A204.1 (cell line): ENCODE measurements around the gene FSTL3.
"Not testable (repeated sequence)": the region's sequence is repeated elsewhere in the genome, so short reads cannot be mapped to it uniquely, and the experiment has no call there.

Source experiments
- FAIRE-seq: peaks from 2 replicates; lab custom pipeline; 2012; peaks lifted over from hg19 to GRCh38; lab: Jason Lieb, UNC

Gene FSTL3

GRCh38 chr19:682678-683320, 6.6 kb downstream of the FSTL3 start:
- FAIRE-seq, result no peak

GRCh38 chr19:685454-685931, 9.3 kb downstream of the FSTL3 start:
- FAIRE-seq, result no peak

GRCh38 chr19:686589-687297, 10.6 kb downstream of the FSTL3 start:
- FAIRE-seq, result no peak

GRCh38 chr19:687569-688166, 11.5 kb downstream of the FSTL3 start:
- no peak for FAIRE-seq

GRCh38 chr19:688214-688613, 12.0 kb downstream of the FSTL3 start:
- no peak for FAIRE-seq

GRCh38 chr19:688992-689391, 12.8 kb downstream of the FSTL3 start:
- no peak for FAIRE-seq

- no peak for FAIRE-seq
These were observed 14.0 kb downstream of the FSTL3 start for GRCh38 chr19:690203-690602.

GRCh38 chr19:694481-695351, 18.5 kb downstream of the FSTL3 start:
- no peak for FAIRE-seq

GRCh38 chr19:695352-695949, 19.3 kb downstream of the FSTL3 start, which contains the start of gene PRSS57:
PRSS57 (minus strand) TSS chr19:695452; CDS start chr19:695430, 22 bp downstream.
- no peak for FAIRE-seq

- FAIRE-seq, result not testable (repeated sequence)
These were observed 22.3 kb downstream of the FSTL3 start for GRCh38 chr19:698529-698928.

- not testable (repeated sequence) for FAIRE-seq
These were observed 23.7 kb downstream of the FSTL3 start for GRCh38 chr19:699885-700284.

- FAIRE-seq, result not testable (repeated sequence)
These were observed 26.7 kb downstream of the FSTL3 start for GRCh38 chr19:702847-703246.

- no peak for FAIRE-seq
These were observed 27.1 kb downstream of the FSTL3 start for GRCh38 chr19:703329-703650.

- no peak for FAIRE-seq
These were observed 27.7 kb downstream of the FSTL3 start for GRCh38 chr19:703651-704446.

- FAIRE-seq, result no peak
These were observed 28.2 kb downstream of the FSTL3 start for GRCh38 chr19:704447-704741.

- no peak for FAIRE-seq
These were observed 32.3 kb downstream of the FSTL3 start, which contains the start of gene PALM for GRCh38 chr19:708154-709143. PALM (plus strand) TSS chr19:708935; CDS start chr19:709147, 212 bp downstream.

- no peak for FAIRE-seq
These were observed 33.2 kb downstream of the FSTL3 start for GRCh38 chr19:709196-709964.

- FAIRE-seq, result no peak
These were observed 33.9 kb downstream of the FSTL3 start for GRCh38 chr19:709965-710571.

- no peak for FAIRE-seq
These were observed 34.6 kb downstream of the FSTL3 start for GRCh38 chr19:710767-711166.
